HG02759 (cell line): ENCODE data around the gene HECTD1.
"Not testable (repeated sequence)": the region's sequence is repeated elsewhere in the genome, so short reads cannot be mapped to it uniquely, and the experiment has no call there.

Experiments
- ATAC-seq: cut with Tn5 transposase; IDR thresholded peaks from one replicate; pipeline ENCODE4 v1.9.1; 2021; ENCODE audit warnings: mild to moderate bottlenecking, moderate library complexity; ENCODE audit not compliant: unreplicated experiment

Gene HECTD1

GRCh38 chr14:31207755-31208545 is at the start of gene HECTD1:
TSS of gene HECTD1 (minus strand) at chr14:31207793. CDS start at chr14:31205936, 1,857 bp downstream.
- peak; percentile 77 for ATAC-seq

GRCh38 chr14:31257244-31257553 is 49.6 kb upstream of the HECTD1 start:
- no peak for ATAC-seq

GRCh38 chr14:31256534-31257243 is 49.1 kb upstream of the HECTD1 start:
- ATAC-seq: no peak

GRCh38 chr14:31255918-31256317 is 48.3 kb upstream of the HECTD1 start:
- not testable (repeated sequence) for ATAC-seq

GRCh38 chr14:31255286-31255685 is 47.7 kb upstream of the HECTD1 start:
- ATAC-seq: no peak

GRCh38 chr14:31253746-31254471 is 46.3 kb upstream of the HECTD1 start:
- no peak for ATAC-seq

GRCh38 chr14:31252865-31253264 is 45.3 kb upstream of the HECTD1 start:
- no peak for ATAC-seq

- no peak for ATAC-seq
Observed at GRCh38 chr14:31251028-31251958, 43.7 kb upstream of the HECTD1 start.

GRCh38 chr14:31244626-31245025 is 37.0 kb upstream of the HECTD1 start:
- no peak for ATAC-seq

GRCh38 chr14:31243860-31244259 is 36.3 kb upstream of the HECTD1 start:
- ATAC-seq: no peak

- not testable (repeated sequence) for ATAC-seq
Observed at GRCh38 chr14:31242161-31242940, 34.8 kb upstream of the HECTD1 start.

GRCh38 chr14:31241450-31242114 is 34.0 kb upstream of the HECTD1 start:
- no peak for ATAC-seq

GRCh38 chr14:31239741-31240140 is 32.1 kb upstream of the HECTD1 start:
- ATAC-seq: no peak

GRCh38 chr14:31235462-31235861 is 27.9 kb upstream of the HECTD1 start:
- no peak for ATAC-seq

- ATAC-seq: no peak
Observed at GRCh38 chr14:31232081-31232480, 24.5 kb upstream of the HECTD1 start.

- ATAC-seq: not testable (repeated sequence)
Observed at GRCh38 chr14:31231272-31231671, 23.7 kb upstream of the HECTD1 start.

GRCh38 chr14:31230573-31230958 is 23.0 kb upstream of the HECTD1 start:
- no peak for ATAC-seq

- no peak for ATAC-seq
Observed at GRCh38 chr14:31229638-31230572, 22.3 kb upstream of the HECTD1 start.
